Measurements from ENCODE around the gene AQP4.

The AQP4 gene

DNA sequence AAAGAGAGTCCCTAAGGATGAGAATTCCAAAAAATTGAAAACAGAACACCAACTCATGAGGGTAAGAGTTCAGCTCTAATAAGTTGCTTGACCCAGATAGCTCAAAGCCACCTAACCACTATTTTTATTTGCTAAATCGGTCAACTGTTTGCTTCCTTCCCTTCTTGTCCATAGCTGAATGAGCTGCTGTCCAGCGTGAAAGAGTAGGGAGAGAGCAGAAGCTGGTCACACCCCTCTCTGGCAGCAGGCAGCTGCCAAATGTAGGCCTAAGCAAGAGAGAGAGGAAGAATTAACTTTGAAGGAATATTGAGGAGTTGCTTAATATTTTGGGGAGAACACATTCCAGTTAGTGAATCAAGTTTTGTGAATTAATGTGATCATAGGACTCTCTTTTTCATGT is 25.9 kb downstream of the AQP4 start:
- DNase-seq: no peak

DNA sequence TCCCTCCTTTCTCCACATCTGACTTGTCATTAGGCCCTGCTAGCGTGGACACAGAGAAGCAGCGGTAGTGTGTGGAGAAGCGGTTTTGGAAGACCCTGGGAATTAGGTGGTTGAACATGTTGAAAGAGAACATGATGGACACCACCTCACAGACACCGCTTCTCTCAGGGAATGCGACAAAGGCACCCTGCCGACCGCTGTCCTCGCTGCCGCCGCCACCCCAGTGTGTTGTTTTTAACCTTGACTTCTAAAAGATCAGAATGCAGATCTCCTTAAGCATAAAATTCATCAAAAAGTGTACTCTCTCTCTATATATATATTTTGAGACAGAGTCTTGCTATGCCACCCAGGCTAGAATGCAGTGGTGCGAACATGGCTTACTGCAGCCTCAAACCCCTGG is 33.2 kb downstream of the AQP4 start:
- DNase-seq: no peak

DNA sequence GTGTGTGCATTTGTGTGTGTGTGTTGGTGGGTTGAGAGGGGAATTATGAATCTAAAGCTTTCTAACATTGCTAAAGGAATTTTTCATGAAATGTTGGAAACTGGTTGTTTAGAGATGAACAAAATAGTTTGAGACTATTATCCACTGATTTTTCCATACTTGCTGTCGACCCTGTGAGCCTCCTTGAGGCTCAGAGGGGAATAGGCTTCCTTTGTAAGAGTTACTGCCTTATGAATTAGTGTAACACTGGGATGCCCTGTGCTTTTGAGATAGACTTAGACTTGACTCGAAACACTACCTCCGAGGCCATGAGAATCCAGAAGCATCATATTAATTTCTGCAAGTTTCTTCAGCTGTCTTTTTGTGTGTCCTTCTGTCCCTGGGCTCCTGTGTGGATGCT is 37.9 kb downstream of the AQP4 start:
- DNase-seq: no peak

DNA sequence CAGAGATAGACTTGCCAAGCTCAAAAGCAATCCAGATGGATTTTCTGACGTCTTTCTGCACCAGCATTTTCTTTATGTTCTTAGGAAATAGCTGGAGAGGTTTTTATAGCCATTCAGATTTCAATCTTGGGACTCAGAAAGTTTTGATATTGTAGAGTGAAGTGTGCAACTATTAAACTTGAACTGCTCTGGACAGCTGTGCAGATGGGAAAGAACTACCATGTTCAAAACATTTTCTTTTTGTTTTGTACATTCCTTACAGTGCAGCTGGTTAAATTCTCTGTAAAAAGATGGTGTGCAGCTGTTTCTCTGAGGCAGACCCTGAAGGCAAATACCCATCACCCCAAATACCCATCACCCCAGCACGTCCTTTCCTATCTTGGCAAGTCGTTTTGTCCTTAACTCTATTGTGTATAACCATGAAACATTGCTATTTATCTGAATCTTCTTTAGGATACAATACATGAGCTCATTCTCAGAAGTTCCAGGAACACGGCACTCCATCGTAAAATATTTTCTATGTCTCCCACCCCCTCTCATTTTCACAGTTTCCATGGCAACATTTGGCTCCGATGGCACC is 38.8 kb downstream of the AQP4 start:
- DNase-seq: no peak

DNA sequence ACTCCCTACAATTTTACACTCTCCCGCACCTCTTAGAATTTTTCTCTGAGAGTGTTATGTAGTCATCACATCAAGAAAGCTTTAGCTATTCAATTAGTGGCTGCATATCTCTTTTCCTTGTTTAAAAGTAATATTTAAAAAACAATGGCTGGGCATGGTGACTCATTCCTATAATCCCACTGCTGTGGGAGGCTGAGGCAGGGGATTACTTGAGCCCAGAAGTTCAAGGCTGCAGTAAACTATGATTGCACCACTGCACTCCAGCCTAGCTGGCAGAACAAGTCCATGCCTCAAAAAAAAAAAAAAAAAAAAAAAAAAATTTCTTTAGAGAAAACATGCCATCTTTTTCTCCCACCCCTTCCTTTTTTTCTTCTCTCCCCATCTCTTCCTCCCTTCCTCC is 44.3 kb downstream of the AQP4 start:
- no peak for DNase-seq

DNA sequence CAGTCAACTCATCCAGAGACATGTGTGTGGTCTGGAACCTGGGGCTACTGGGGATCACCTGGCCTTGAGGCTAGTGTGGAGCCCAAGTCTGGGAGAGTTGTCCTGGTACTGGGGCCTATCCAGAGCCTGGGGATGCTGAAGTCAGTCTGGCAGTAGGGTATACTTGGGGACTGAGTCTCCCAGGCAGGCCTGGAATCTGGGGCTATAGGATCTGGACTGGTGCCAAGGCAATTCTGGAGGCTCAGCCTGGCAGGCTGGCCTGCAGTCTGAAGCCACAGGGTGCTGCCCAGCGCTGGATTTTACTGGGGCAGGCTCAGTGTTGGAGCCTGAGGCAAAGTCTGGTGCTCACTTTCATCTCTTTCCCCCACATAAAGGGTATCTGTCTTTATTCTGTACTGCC is 46.5 kb downstream of the AQP4 start:
- no peak for DNase-seq

DNA sequence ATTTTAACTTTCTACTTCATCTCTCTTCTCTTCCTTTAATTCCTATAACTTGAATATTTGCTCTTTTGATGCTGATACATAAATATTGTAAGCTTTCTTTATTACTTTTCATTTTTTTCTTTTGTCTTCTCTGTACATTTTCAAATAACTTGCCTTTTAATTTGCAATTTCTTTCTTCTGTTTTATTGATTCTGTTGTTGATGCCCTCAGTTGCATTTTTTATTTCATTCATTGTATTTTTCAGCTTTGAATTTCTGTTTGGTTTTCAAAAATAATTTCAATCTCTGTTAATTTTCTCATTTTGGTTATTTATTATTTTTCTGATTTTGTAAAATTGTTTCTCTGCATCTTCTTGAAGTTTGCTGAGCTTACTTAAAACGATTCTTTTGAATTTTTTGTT is 47.0 kb downstream of the AQP4 start:
- DNase-seq: no peak

DNA sequence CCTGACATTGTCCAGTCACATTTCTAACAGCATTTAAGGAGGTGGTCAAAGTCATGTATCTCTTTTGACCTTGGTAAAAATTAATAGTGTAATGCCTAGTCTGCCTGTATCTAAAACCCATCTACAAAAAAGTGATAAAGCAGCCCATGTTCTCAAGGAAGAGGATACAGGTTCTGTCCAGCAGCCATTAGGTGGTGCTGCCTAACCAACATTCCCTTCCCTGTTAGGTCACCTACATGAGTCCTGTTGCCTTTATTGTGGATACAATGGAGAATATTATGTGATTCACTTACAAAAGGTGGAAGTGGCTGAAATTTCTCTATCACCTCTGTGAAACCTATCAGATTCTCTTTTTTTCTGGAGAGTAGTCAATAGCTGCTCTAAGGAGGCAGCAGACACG is 52.5 kb downstream of the AQP4 start:
- DNase-seq: no peak

DNA sequence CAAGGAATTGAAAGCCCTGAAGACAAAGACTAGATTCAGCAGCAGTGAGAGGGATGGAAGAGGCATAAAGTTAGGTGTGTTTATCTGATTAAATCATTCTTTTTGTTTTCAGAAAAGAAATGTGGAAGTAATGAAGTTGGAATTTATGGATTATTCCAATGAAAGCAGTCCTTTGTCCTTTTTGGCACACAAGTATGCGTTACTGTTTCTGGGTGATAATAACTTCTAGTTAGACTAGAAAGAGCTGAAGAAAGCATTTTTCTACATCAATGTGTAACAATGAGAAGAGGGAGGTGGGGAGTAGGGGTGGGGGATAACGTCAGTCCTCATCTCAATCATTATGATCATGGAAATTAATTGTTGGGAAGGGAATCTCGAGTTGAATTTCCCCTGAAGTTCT is 53.0 kb downstream of the AQP4 start:
- DNase-seq: no peak

DNA sequence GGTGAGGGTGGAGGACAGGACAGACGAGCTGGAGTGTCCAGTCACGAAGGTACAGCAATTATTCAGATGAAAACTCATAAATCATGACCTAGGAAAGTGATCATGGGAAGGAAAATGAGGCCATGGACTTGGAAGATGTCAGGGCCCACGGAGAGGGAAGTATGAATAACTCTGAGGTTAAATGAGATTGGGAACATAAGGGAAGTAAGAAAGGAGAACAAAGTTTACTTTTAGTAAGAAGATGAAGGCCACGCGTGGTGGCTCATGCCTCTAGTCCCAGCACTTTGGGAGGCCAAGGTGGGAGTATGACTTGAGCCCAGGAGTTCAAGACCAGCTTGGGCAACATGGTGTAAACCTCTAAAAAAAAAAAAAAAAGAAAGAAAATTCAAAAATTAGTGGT is 56.2 kb downstream of the AQP4 start:
- no peak for DNase-seq

DNA sequence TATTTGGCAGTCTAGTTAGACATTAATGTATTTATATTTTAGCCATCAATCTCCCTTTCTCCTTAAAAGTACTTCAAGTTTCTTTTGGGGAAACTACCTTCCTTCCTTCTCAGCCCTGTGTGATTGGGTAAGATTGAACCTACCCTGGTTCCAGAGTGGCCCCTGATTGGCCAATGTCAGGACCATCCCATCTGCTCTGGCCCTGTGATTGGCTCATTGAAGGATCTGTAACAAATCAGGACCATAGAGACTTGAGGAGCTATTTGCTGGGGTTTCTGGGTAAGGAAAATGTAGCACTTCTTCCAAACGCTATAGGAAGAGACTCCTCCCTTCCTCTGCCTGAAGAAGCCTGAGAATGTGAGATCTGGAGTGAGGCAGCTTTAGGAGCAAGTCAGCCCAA is 59.3 kb downstream of the AQP4 start:
- DNase-seq: no peak

DNA sequence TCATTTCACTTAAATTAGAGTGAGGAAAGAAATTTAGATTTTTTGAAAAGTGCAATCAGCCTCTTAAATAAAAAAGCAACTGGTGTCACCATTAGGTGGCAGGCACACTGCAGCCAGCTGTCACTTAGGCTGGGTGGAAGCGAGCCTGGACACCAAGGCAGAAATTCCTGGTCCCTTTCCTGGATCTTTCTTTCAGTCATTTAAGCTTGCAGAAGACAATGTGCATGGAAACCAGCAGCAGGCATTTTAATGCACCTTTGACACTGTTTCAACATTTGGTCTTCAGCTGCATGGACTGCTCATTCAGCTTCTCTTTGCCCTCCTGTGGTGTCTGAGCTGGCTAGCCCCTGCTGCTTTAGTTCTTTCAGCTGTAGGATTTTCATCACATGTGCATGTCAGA is 61.0 kb downstream of the AQP4 start:
- DNase-seq: no peak

DNA sequence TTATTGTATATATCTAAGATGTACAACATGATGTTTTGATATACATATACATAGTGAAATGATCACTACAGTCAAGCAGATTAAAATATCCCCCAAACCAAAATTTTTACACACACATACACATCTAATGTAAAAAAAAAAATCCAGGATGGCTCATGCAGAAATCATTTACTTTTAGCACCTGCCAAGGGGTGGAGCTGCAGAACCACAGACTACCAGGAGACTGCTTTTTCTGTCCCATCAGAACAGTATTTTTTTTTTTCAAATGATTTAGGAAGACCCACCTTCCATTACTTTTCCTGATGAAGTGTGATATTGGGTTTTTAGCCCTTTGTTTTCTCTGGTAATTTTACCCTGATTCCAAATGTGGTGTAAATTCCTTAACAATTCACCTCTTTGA is 61.9 kb downstream of the AQP4 start:
- DNase-seq: no peak

DNA sequence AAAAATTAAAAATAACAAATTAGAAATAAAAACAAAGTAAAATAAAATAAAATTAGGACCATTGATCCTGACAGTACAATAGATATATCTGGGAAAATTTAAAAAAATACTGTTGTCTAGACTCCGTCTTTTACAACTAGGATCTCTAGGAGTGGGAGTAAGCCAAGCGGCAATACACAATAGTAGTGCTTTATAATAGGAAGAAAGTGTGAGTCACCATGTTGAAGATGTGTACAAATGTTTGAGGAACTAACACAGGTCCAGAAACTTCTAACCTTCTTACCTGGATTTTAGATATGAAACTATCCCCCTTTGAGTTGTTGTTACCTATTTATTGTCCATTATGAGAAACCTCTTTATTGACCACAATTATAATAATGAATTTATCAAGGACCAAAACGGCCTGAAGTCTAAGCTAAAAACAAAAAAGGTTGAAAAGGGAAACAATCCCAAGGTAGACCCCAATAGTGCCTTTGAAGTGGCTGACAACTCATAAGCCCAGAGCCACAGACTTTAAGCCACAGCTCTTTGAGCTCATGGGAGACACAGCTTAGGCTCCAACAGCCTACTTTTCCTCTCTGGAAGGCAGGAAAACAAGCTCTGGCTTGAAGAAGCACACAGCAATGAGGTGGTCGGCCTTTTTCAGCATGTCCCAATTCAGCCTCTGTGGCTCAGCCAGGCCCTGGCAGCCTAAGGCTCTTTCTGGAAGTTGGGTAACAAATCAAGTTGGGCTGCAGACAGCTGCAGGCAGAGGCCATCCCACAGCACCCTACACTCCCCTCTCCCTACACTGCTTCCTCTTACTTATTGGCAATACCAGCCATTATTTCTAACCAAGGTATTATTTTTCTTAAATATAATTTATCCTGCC is 62.9 kb downstream of the AQP4 start:
- DNase-seq: no peak

Data from activated CD4-positive, alpha-beta T cell treated with anti-CD3 and anti-CD28 coated beads for 4 hours (primary cell).